ENCODE results near the gene SULT1C3. TPM values are rescaled to one million over a fixed set of nuclear protein-coding genes. Genes with fewer than 3 reads are reported as not detected.

Gene SULT1C3
- total and polyA plus RNA-seq, 7 donors, result 1.2 TPM; not detected in 6

GRCh38 chr2:108226564-108226963 lies 13.2 kb upstream of the SULT1C3 start:
- Histone ChIP-seq H3K9me3 (peaks cover 0 to 13% (median 4%) of the 10 kb centered on the region in 4 donors), H3K4me3 (no peak overlapping the region), H3K4me1 (peaks cover 0 to 2% (median 0%) of the 10 kb centered on the region in 4 donors), H3K36me3 (no peaks in the 10 kb centered on the region), H3K27ac (no peak overlapping the region), H3K27me3 (no peaks in the 10 kb centered on the region)
- intact Hi-C loops (cut with DNase I), result no loop called here
- 48 to 77% methylated on average over 2 of the region's 2 CpGs for WGBS, 2 donors
- TF ChIP-seq EP300 (IDR thresholded peaks at IDR 0.05) (no peak), CTCF (IDR thresholded peaks at IDR 0.05) (no peak), POLR2A (IDR thresholded peaks at IDR 0.05) (no peak), POLR2AphosphoS5 (IDR thresholded peaks at IDR 0.05) (no peak)
- no peak for DNase-seq

GRCh38 chr2:108228006-108228405 lies 11.8 kb upstream of the SULT1C3 start:
- no peak overlapping the region for H3K27ac ChIP-seq
- H3K4me3 ChIP-seq, result no peak overlapping the region
- DNase-seq, result no peak
- H3K27me3 ChIP-seq, result no peaks in the 10 kb centered on the region
- WGBS, 2 donors, result 73 to 87% methylated on average over 4 of the region's 4 CpGs
- H3K4me1 ChIP-seq, result peaks cover 0 to 2% (median 0%) of the 10 kb centered on the region in 4 donors
- TF ChIP-seq EP300 (IDR thresholded peaks at IDR 0.05) (no peak), POLR2AphosphoS5 (IDR thresholded peaks at IDR 0.05) (no peak), POLR2A (IDR thresholded peaks at IDR 0.05) (no peak), CTCF (IDR thresholded peaks at IDR 0.05) (no peak)
- intact Hi-C loops (cut with DNase I), result no loop called here
- H3K36me3 ChIP-seq, result no peaks in the 10 kb centered on the region
- peaks cover 0 to 12% (median 4%) of the 10 kb centered on the region in 4 donors for H3K9me3 ChIP-seq

GRCh38 chr2:108228537-108228936 lies 11.2 kb upstream of the SULT1C3 start:
- intact Hi-C loops (cut with DNase I), result no loop called here
- 72 to 91% methylated on average over 1 of the region's 1 CpG for WGBS, 2 donors
- Histone ChIP-seq H3K27ac (no peak overlapping the region), H3K36me3 (no peaks in the 10 kb centered on the region), H3K27me3 (no peaks in the 10 kb centered on the region), H3K9me3 (peaks cover 0 to 7% (median under 1%) of the 10 kb centered on the region in 4 donors), H3K4me1 (peaks cover 0 to 2% (median 0%) of the 10 kb centered on the region in 4 donors), H3K4me3 (no peak overlapping the region)
- no peak for DNase-seq
- TF ChIP-seq POLR2A (IDR thresholded peaks at IDR 0.05), result no peak
- TF ChIP-seq CTCF (IDR thresholded peaks at IDR 0.05), result no peak
- TF ChIP-seq POLR2AphosphoS5 (IDR thresholded peaks at IDR 0.05), result no peak
- no peak for TF ChIP-seq EP300 (IDR thresholded peaks at IDR 0.05)

- no peak for DNase-seq
- 82 to 89% methylated on average over 2 of the region's 2 CpGs for WGBS, 2 donors
- intact Hi-C loops (cut with DNase I), result no loop called here
- no peaks in the 10 kb centered on the region for H3K27me3 ChIP-seq
- H3K27ac ChIP-seq, result no peak overlapping the region
- H3K36me3 ChIP-seq, result no peaks in the 10 kb centered on the region
- H3K4me3 ChIP-seq, result no peak overlapping the region
- no peak for TF ChIP-seq EP300 (IDR thresholded peaks at IDR 0.05)
- no peak for TF ChIP-seq POLR2A (IDR thresholded peaks at IDR 0.05)
- TF ChIP-seq CTCF (IDR thresholded peaks at IDR 0.05), result no peak
- TF ChIP-seq POLR2AphosphoS5 (IDR thresholded peaks at IDR 0.05), result no peak
- peaks cover 0 to 2% (median 0%) of the 10 kb centered on the region in 4 donors for H3K4me1 ChIP-seq
- H3K9me3 ChIP-seq, result no peaks in the 10 kb centered on the region
Observed at GRCh38 chr2:108229875-108230274, 9.9 kb upstream of the SULT1C3 start.

GRCh38 chr2:108235577-108235976 lies 4.2 kb upstream of the SULT1C3 start:
- 94 to 95% methylated on average over 4 of the region's 4 CpGs for WGBS, 2 donors
- intact Hi-C loops (cut with DNase I), result no loop called here
- Histone ChIP-seq H3K9me3 (peaks cover 0 to 3% (median 1%) of the 10 kb centered on the region in 4 donors), H3K4me1 (no peaks in the 10 kb centered on the region), H3K36me3 (no peaks in the 10 kb centered on the region), H3K27me3 (no peaks in the 10 kb centered on the region), H3K4me3 (no peak overlapping the region), H3K27ac (no peak overlapping the region)
- DNase-seq, result no peak
- TF ChIP-seq CTCF (IDR thresholded peaks at IDR 0.05), result no peak
- no peak for TF ChIP-seq POLR2AphosphoS5 (IDR thresholded peaks at IDR 0.05)
- TF ChIP-seq POLR2A (IDR thresholded peaks at IDR 0.05), result no peak
- no peak for TF ChIP-seq EP300 (IDR thresholded peaks at IDR 0.05)
